ENCODE measurements around the gene FZR1. TPM values are rescaled to one million over a fixed set of nuclear protein-coding genes. Genes with fewer than 3 reads are reported as not detected.
"Not testable (repeated sequence)": the region's sequence is repeated elsewhere in the genome, so short reads cannot be mapped to it uniquely, and the experiment has no call there.

The FZR1 gene
- total RNA-seq, 1 donor: 85.6 TPM

- DNase-seq (ENCODE audit: low read depth in 2 of 3, low spot score in 2 of 3): no peak
Observed at GRCh38 chr19:3527238-3527910, 21.3 kb downstream of the FZR1 start.

GRCh38 chr19:3528080-3528479, 22.0 kb downstream of the FZR1 start:
- no peak for DNase-seq (ENCODE audit: low read depth in 2 of 3, low spot score in 2 of 3)

- no peak for DNase-seq (ENCODE audit: low read depth in 2 of 3, low spot score in 2 of 3)
Observed at GRCh38 chr19:3528539-3529211, 22.6 kb downstream of the FZR1 start.

GRCh38 chr19:3529299-3529698, 23.2 kb downstream of the FZR1 start:
- not testable (repeated sequence) for DNase-seq (ENCODE audit: low read depth in 2 of 3, low spot score in 2 of 3)

- DNase-seq (ENCODE audit: low read depth in 2 of 3, low spot score in 2 of 3): no peak
Observed at GRCh38 chr19:3530389-3530788, 24.3 kb downstream of the FZR1 start.

- no peak for DNase-seq (ENCODE audit: low read depth in 2 of 3, low spot score in 2 of 3)
Observed at GRCh38 chr19:3531716-3532115, 25.6 kb downstream of the FZR1 start.

GRCh38 chr19:3532154-3532786, 26.2 kb downstream of the FZR1 start:
- DNase-seq (ENCODE audit: low read depth in 2 of 3, low spot score in 2 of 3): no peak

- DNase-seq (ENCODE audit: low read depth in 2 of 3, low spot score in 2 of 3): no peak
Observed at GRCh38 chr19:3533033-3533432, 26.9 kb downstream of the FZR1 start.

GRCh38 chr19:3533563-3534216, 27.6 kb downstream of the FZR1 start:
- no peak for DNase-seq (ENCODE audit: low read depth in 2 of 3, low spot score in 2 of 3)

- DNase-seq (ENCODE audit: low read depth in 2 of 3, low spot score in 2 of 3): no peak
Observed at GRCh38 chr19:3534375-3535234, 28.5 kb downstream of the FZR1 start.

GRCh38 chr19:3535235-3535535, 29.1 kb downstream of the FZR1 start:
- DNase-seq (ENCODE audit: low read depth in 2 of 3, low spot score in 2 of 3): no peak

- DNase-seq (ENCODE audit: low read depth in 2 of 3, low spot score in 2 of 3): no peak
Observed at GRCh38 chr19:3535563-3535965, 29.5 kb downstream of the FZR1 start.

GRCh38 chr19:3535981-3536380, 29.9 kb downstream of the FZR1 start:
- no peak for DNase-seq (ENCODE audit: low read depth in 2 of 3, low spot score in 2 of 3)

GRCh38 chr19:3536429-3537100, 30.5 kb downstream of the FZR1 start:
- DNase-seq (ENCODE audit: low read depth in 2 of 3, low spot score in 2 of 3): no peak

GRCh38 chr19:3537101-3537437, 31.0 kb downstream of the FZR1 start:
- no peak for DNase-seq (ENCODE audit: low read depth in 2 of 3, low spot score in 2 of 3)

GRCh38 chr19:3537438-3538240, 31.5 kb downstream of the FZR1 start:
- no peak for DNase-seq (ENCODE audit: low read depth in 2 of 3, low spot score in 2 of 3)

- DNase-seq (ENCODE audit: low read depth in 2 of 3, low spot score in 2 of 3): no peak
Observed at GRCh38 chr19:3538258-3538929, 32.3 kb downstream of the FZR1 start.

- no peak for DNase-seq (ENCODE audit: low read depth in 2 of 3, low spot score in 2 of 3)
Observed at GRCh38 chr19:3538965-3539755, 33.0 kb downstream of the FZR1 start, which contains the start of gene TEKTIP1. TEKTIP1 (plus strand) TSS chr19:3539174; CDS start chr19:3539178, 4 bp downstream.
